WTC11 (cell line): ENCODE results near the gene MCEE. TPM values are rescaled to one million over a fixed set of nuclear protein-coding genes. Genes with fewer than 3 reads are reported as not detected.

Experiments
- ATAC-seq: fragments of 200-7000 bp; cut with Tn5 transposase; 2 replicates; pipeline ENCODE4 v1.10.0; 2021; ENCODE audit warnings: mild to moderate bottlenecking, moderate library complexity
- Bru-seq: library from RNA; stranded (reverse); fragments of 400-500 nt; gene quantifications from one replicate; lab custom pipeline; 2021; lab: Mats Ljungman, UMichigan
- CTCF ChIA-PET: fragments of 300-600 bp; sonication (Branson Sonifier 250); formaldehyde crosslinking; loops from one replicate; lab custom pipeline; 2021; ENCODE audit warnings: antibody characterized with exemption; lab: Charles Lee
- POLR2A ChIA-PET: fragments of 350-600 bp; sonication (Branson Sonifier 250); formaldehyde crosslinking; loops from one replicate; lab custom pipeline; 2021; ENCODE audit warnings: antibody characterized with exemption; lab: Charles Lee
- DNase-seq: peaks from one replicate; pipeline ENCODE4 v3.0.0; 2021; ENCODE audit warnings: low spot score
- H3K27ac Mint-ChIP-seq: 2 replicates; pipeline ENCODE4 v1.8.0; 2021; ENCODE audit warnings: mixed read lengths
- H3K27me3 Mint-ChIP-seq: 2 replicates; pipeline ENCODE4 v1.8.0; 2021; ENCODE audit warnings: low read depth, mild to moderate bottlenecking, moderate library complexity, mixed read lengths
- H3K36me3 Mint-ChIP-seq: 2 replicates; pipeline ENCODE4 v1.8.0; 2021; ENCODE audit warnings: mixed read lengths
- H3K4me1 Mint-ChIP-seq: 2 replicates; pipeline ENCODE4 v1.8.0; 2022; ENCODE audit warnings: mixed read lengths
- H3K4me3 Mint-ChIP-seq: 2 replicates; pipeline ENCODE4 v1.8.0; 2021; ENCODE audit warnings: mild to moderate bottlenecking, moderate library complexity, mixed read lengths
- H3K9me3 Mint-ChIP-seq: 2 replicates; pipeline ENCODE4 v1.8.0; 2021; ENCODE audit warnings: mixed read lengths
- AR ChIP-seq: fragments of 250-450 bp; sonication (Bioruptor Pico); IDR thresholded peaks from 2 replicates; pipeline ENCODE4 v1.9.0; 2021; ENCODE audit warnings: mild to moderate bottlenecking
- CBFB ChIP-seq: sonication (generic); formaldehyde crosslinking; IDR thresholded peaks from 2 replicates; pipeline ENCODE4 v1.8.1; 2022; ENCODE audit warnings: mild to moderate bottlenecking, low read depth, missing genetic modification reagents
- CREB1 ChIP-seq: sonication (generic); formaldehyde crosslinking; IDR thresholded peaks from 2 replicates; pipeline ENCODE4 v1.8.0; 2023; ENCODE audit warnings: mild to moderate bottlenecking, missing genetic modification reagents
- E2F5 ChIP-seq: sonication (generic); formaldehyde crosslinking; IDR thresholded peaks from 2 replicates; pipeline ENCODE4 v1.8.1; 2022; ENCODE audit warnings: mild to moderate bottlenecking, moderate library complexity, missing genetic modification reagents
- GABPB1 ChIP-seq: sonication (generic); formaldehyde crosslinking; IDR thresholded peaks from 2 replicates; pipeline ENCODE4 v1.8.1; 2023; ENCODE audit warnings: mild to moderate bottlenecking, missing genetic modification reagents
- JAZF1 ChIP-seq: fragments of 250-450 bp; sonication (Bioruptor Pico); IDR thresholded peaks from 2 replicates; pipeline ENCODE4 v1.9.0; 2021; ENCODE audit warnings: moderate library complexity, mild to moderate bottlenecking, inconsistent platforms
- MLX ChIP-seq: sonication (generic); formaldehyde crosslinking; IDR thresholded peaks from 2 replicates; pipeline ENCODE4 v1.8.1; 2023; ENCODE audit warnings: mild to moderate bottlenecking, missing genetic modification reagents, moderate library complexity
- MYBL2 ChIP-seq: sonication (generic); formaldehyde crosslinking; IDR thresholded peaks from 2 replicates; pipeline ENCODE4 v1.8.1; 2023; ENCODE audit warnings: mild to moderate bottlenecking, moderate library complexity, missing genetic modification reagents
- NFATC4 ChIP-seq: fragments of 250-450 bp; sonication (Bioruptor Pico); IDR thresholded peaks from 2 replicates; pipeline ENCODE4 v1.9.0; 2021; ENCODE audit warnings: mild to moderate bottlenecking
- NR1H2 ChIP-seq: sonication (generic); formaldehyde crosslinking; IDR thresholded peaks from 2 replicates; pipeline ENCODE4 v1.9.0; 2021; ENCODE audit warnings: mild to moderate bottlenecking, moderate library complexity, missing genetic modification reagents
- NR3C1 ChIP-seq: sonication (generic); formaldehyde crosslinking; conservative IDR thresholded peaks from 2 replicates; pipeline ENCODE4 v1.8.1; 2023; ENCODE audit warnings: low read depth, mild to moderate bottlenecking, missing genetic modification reagents
- PRRX2 ChIP-seq: fragments of 250-450 bp; sonication (Bioruptor Pico); IDR thresholded peaks from 2 replicates; pipeline ENCODE4 v1.8.0; 2021; ENCODE audit warnings: mild to moderate bottlenecking
- SMAD3 ChIP-seq: sonication (generic); formaldehyde crosslinking; IDR thresholded peaks from 2 replicates; pipeline ENCODE4 v1.8.0; 2022; ENCODE audit warnings: missing genetic modification reagents, mild to moderate bottlenecking, borderline replicate concordance
- SP1 ChIP-seq: sonication (generic); formaldehyde crosslinking; conservative IDR thresholded peaks from 2 replicates; pipeline ENCODE4 v1.8.1; 2022; ENCODE audit warnings: missing genetic modification reagents
- USF2 ChIP-seq: sonication (generic); formaldehyde crosslinking; IDR thresholded peaks from 2 replicates; pipeline ENCODE4 v1.8.1; 2023; ENCODE audit warnings: mild to moderate bottlenecking, missing genetic modification reagents, moderate library complexity
- ZBTB21 ChIP-seq: sonication (generic); formaldehyde crosslinking; IDR thresholded peaks from 2 replicates; pipeline ENCODE4 v1.8.1; 2023; ENCODE audit warnings: mild to moderate bottlenecking, missing genetic modification reagents, borderline replicate concordance
- ZNF138 ChIP-seq: sonication (generic); formaldehyde crosslinking; conservative IDR thresholded peaks from 2 replicates; pipeline ENCODE4 v1.8.1; 2022; ENCODE audit warnings: mild to moderate bottlenecking, moderate library complexity, missing genetic modification reagents
- ZNF219 ChIP-seq: sonication (generic); formaldehyde crosslinking; IDR thresholded peaks from 2 replicates; pipeline ENCODE4 v1.8.0; 2023; ENCODE audit warnings: missing genetic modification reagents, mild to moderate bottlenecking, borderline replicate concordance
- ZNF396 ChIP-seq: fragments of 250-450 bp; sonication (Bioruptor Pico); IDR thresholded peaks from 2 replicates; pipeline ENCODE4 v1.8.0; 2021; ENCODE audit warnings: mild to moderate bottlenecking, moderate library complexity, borderline replicate concordance
- ZNF423 ChIP-seq: fragments of 250-450 bp; sonication (Bioruptor Pico); IDR thresholded peaks from 2 replicates; pipeline ENCODE4 v2.1.2; 2022; ENCODE audit warnings: mild to moderate bottlenecking, moderate library complexity
- ZNF671 ChIP-seq: fragments of 250-450 bp; sonication (Bioruptor Pico); IDR thresholded peaks from 2 replicates; pipeline ENCODE4 v1.8.0; 2021; ENCODE audit warnings: mild to moderate bottlenecking
- long read RNA-seq, 3 experiments: library from RNA in 1 of 3; library from capped mRNA in 1 of 3; library from polyadenylated mRNA in 1 of 3; unstranded in 2 of 3; stranded (forward) in 1 of 3; transcript quantifications; one replicate each; pipeline ENCODE4 v2.0.0, GENCODE V29; 2021
- total RNA-seq: library from RNA; stranded (reverse); gene quantifications from 3 replicates; pipeline ENCODE4 v1.2.3, GENCODE V29; 2021
- TF ChIP-seq, protein P1 (sequence below): sonication (generic); formaldehyde crosslinking; IDR thresholded peaks from 2 replicates; pipeline ENCODE4 v1.8.0; 2023; ENCODE audit warnings: mild to moderate bottlenecking, missing genetic modification reagents
- TF ChIP-seq, protein P2 (sequence below): sonication (generic); formaldehyde crosslinking; IDR thresholded peaks from 2 replicates; pipeline ENCODE4 v1.8.1; 2023; ENCODE audit warnings: mild to moderate bottlenecking, missing genetic modification reagents
- TF ChIP-seq, protein P3 (sequence below): sonication (generic); formaldehyde crosslinking; IDR thresholded peaks from 2 replicates; pipeline ENCODE4 v1.8.1; 2022; ENCODE audit warnings: low read depth, missing genetic modification reagents, borderline replicate concordance

The MCEE gene
- total RNA-seq (17.2 to 19.1 TPM (median 18.7 TPM) in 3 replicates), Bru-seq, nascent RNA (percentile 88 among the genes with signal in this experiment)
- long read RNA-seq, experiment 1, transcript MCEE-201 (3 exons, 835 nt), result major isoform, 12 of 34 reads
- long read RNA-seq, experiment 1, partial matches to known transcripts, result 2 of 34 reads
- long read RNA-seq, experiment 1, other reads (novel, unspliced or antisense), result 19 of 34 reads
- long read RNA-seq, experiment 2, transcript MCEE-201 (3 exons, 835 nt), result major isoform, 7 of 16 reads
- long read RNA-seq, experiment 2, partial matches to known transcripts, result 0 of 16 reads
- long read RNA-seq, experiment 2, other reads (novel, unspliced or antisense), result 9 of 16 reads
- long read RNA-seq, experiment 3, transcript MCEE-201 (3 exons, 835 nt), result major isoform, 11 of 23 reads
- long read RNA-seq, experiment 3, partial matches to known transcripts, result 1 of 23 reads
- long read RNA-seq, experiment 3, other reads (novel, unspliced or antisense), result 11 of 23 reads

- Mint-ChIP-seq H3K27me3 (no peaks in the 10 kb centered on the region), H3K4me1 (peaks cover 9% of the 10 kb centered on the region), H3K27ac (peak within 1 kb of the TSS; percentile 98), H3K9me3 (no peaks in the 10 kb centered on the region), H3K4me3 (no peak within 1 kb of the TSS), H3K36me3 (peaks cover 14% of the 10 kb centered on the region)
- ATAC-seq (peak; percentile 94), DNase-seq (peak; percentile 92)
- POLR2A ChIA-PET, result interaction anchor here (0.8 kb wide), 2 partner anchors 128 to 201 kb away, joined by 3 read pairs; partner anchors contain the start of gene ZNF638
- CTCF ChIA-PET, result interaction anchor here (0.7 to 2.7 kb wide), 8 partner anchors 25 to 146 kb away, joined by 3 to 15 read pairs (median 4); no protein-coding TSS in a partner anchor
- TF ChIP-seq CBFB (CRISPR knock-in tag) (0 out of 2 replicates have a peak, but pooled peaks have one; percentile 42), JAZF1 (CRISPR knock-in tag) (no peak), NR3C1 (no peak), ZBTB21 (no peak), ZNF219 (CRISPR knock-in tag) (no peak), ZNF396 (CRISPR knock-in tag) (no peak), AR (CRISPR knock-in tag) (no peak), ZNF423 (CRISPR knock-in tag) (no peak), GABPB1 (CRISPR knock-in tag) (peak; percentile 95), E2F5 (CRISPR knock-in tag) (0 out of 2 replicates have a peak, but pooled peaks have one; percentile 64), SP1 (CRISPR knock-in tag) (peak; percentile 93), ZNF138 (CRISPR knock-in tag) (no peak), ZNF671 (CRISPR knock-in tag) (no peak), PRRX2 (0 out of 2 replicates have a peak, but pooled peaks have one; percentile 48), MLX (CRISPR knock-in tag) (no peak), MYBL2 (CRISPR knock-in tag) (peak; percentile 72; the same call in 1 of the 2 replicates), CREB1 (CRISPR knock-in tag) (peak; percentile 26; the same call in 1 of the 2 replicates), USF2 (CRISPR knock-in tag) (no peak), NR1H2 (CRISPR knock-in tag) (no peak), NFATC4 (CRISPR knock-in tag) (no peak), SMAD3 (CRISPR knock-in tag) (peak; percentile 80; the same call in 1 of the 2 replicates)
- TF ChIP-seq, protein P1, sequence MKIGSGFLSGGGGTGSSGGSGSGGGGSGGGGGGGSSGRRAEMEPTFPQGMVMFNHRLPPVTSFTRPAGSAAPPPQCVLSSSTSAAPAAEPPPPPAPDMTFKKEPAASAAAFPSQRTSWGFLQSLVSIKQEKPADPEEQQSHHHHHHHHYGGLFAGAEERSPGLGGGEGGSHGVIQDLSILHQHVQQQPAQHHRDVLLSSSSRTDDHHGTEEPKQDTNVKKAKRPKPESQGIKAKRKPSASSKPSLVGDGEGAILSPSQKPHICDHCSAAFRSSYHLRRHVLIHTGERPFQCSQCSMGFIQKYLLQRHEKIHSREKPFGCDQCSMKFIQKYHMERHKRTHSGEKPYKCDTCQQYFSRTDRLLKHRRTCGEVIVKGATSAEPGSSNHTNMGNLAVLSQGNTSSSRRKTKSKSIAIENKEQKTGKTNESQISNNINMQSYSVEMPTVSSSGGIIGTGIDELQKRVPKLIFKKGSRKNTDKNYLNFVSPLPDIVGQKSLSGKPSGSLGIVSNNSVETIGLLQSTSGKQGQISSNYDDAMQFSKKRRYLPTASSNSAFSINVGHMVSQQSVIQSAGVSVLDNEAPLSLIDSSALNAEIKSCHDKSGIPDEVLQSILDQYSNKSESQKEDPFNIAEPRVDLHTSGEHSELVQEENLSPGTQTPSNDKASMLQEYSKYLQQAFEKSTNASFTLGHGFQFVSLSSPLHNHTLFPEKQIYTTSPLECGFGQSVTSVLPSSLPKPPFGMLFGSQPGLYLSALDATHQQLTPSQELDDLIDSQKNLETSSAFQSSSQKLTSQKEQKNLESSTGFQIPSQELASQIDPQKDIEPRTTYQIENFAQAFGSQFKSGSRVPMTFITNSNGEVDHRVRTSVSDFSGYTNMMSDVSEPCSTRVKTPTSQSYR (CRISPR knock-in tag), result peak; percentile 76; the same call in 1 of the 2 replicates
- TF ChIP-seq, protein P2, sequence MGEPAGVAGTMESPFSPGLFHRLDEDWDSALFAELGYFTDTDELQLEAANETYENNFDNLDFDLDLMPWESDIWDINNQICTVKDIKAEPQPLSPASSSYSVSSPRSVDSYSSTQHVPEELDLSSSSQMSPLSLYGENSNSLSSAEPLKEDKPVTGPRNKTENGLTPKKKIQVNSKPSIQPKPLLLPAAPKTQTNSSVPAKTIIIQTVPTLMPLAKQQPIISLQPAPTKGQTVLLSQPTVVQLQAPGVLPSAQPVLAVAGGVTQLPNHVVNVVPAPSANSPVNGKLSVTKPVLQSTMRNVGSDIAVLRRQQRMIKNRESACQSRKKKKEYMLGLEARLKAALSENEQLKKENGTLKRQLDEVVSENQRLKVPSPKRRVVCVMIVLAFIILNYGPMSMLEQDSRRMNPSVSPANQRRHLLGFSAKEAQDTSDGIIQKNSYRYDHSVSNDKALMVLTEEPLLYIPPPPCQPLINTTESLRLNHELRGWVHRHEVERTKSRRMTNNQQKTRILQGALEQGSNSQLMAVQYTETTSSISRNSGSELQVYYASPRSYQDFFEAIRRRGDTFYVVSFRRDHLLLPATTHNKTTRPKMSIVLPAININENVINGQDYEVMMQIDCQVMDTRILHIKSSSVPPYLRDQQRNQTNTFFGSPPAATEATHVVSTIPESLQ (CRISPR knock-in tag), result no peak
- TF ChIP-seq, protein P3, sequence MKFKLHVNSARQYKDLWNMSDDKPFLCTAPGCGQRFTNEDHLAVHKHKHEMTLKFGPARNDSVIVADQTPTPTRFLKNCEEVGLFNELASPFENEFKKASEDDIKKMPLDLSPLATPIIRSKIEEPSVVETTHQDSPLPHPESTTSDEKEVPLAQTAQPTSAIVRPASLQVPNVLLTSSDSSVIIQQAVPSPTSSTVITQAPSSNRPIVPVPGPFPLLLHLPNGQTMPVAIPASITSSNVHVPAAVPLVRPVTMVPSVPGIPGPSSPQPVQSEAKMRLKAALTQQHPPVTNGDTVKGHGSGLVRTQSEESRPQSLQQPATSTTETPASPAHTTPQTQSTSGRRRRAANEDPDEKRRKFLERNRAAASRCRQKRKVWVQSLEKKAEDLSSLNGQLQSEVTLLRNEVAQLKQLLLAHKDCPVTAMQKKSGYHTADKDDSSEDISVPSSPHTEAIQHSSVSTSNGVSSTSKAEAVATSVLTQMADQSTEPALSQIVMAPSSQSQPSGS (CRISPR knock-in tag), result no peak
Measured at GRCh38 chr2:71130152-71130904, at the start of gene MCEE, which contains the start of gene MPHOSPH10. Gene MCEE, minus strand, starts transcription at chr2:71130229. Its CDS starts 10 bp downstream, at chr2:71130219. Gene MPHOSPH10, plus strand, starts transcription at chr2:71130634. Its CDS starts 32 bp downstream, at chr2:71130666.
